HG03469 (cell line): ENCODE measurements around the gene KNSTRN.
A peak's percentile ranks its signal among the peaks of the same experiment; 100 is the strongest.

Experiments
- ATAC-seq: cut with Tn5 transposase; IDR thresholded peaks from one replicate; pipeline ENCODE4 v1.9.1; 2021; ENCODE audit warnings: mild to moderate bottlenecking, moderate library complexity, moderate number of reproducible peaks; ENCODE audit not compliant: unreplicated experiment

The KNSTRN gene

DNA sequence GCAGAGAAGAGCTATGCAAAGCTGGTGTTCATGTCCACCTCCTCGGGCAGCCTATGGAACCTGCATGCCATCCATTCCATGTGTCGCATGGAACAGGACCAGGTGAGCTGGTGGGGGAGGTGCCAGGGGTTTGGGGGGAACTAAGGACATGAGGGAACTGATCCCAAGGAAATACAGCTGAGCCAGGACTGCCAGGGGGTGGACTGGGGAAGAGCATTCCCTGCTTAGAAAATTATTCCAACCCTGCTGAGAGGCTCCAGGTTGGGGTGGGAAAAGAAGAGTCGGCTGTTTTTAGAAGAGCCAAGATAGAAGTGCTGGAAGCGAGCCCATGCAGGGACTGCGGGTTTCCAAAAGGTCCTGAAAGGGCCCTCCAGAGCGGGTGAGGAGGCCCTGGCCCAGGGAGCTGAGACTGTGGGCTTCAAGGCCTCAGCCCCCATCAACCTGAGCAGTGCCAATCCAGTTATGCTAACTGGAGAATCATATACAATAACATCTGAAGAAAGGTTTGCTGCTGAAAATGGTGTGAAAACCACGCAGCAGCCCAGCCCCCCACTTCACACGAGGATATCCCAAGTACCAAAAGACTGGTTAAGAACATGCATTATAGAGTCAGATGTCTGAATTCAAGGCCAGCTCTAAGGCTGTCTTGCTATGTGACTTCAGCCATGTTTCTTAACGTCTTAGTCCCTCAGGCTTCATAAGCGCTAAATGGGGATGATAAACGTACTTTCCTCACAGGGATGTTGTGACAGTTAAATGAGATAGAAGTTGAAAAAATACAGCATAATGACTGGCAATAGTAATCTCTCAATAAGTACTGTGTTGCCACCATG, 16.7 kb upstream of the KNSTRN start:
- no peak for ATAC-seq

DNA sequence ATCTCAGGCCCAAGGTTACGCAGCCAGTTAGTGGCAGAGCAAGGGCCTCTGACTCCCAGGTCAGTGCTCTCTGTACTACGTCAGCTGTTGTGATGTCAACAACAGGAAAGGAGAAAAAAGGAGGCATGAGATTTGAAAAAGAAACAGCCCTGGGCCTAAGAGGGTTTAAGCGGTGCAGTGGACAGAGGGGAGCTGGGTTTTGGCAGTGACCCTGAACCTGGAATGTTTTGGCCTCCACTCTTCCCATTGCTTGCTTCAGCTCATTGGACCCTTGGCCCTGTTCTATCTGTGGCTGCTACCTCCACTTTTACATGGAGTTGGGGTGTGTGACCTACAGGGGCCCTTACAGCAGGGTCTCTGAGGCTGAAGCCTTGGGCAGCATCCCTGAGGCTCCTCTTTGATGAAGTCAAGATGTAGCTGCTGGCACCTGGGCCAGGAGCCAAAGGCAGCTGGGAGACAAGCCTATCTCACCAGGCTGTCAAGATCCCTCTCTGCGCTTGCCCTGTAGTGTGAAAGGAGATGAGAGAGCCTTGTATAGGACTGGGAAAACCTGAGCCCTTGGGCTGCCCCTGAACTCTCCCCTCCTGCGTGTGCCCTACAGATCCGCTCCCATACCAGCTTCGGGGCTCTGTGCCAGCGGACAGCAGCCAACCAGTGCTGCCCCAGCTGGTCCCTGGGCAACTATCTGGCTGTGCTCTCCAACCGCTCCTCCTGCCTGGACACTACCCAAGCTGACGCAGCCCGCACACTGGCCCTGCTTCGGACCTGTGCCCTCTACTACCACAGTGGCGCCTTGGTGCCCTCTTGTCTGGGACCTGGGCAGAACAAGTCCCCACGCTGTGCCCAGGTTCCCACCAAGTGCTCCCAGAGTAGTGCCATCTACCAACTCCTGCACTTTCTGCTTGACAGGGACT, 15.8 kb upstream of the KNSTRN start:
- no peak for ATAC-seq

DNA sequence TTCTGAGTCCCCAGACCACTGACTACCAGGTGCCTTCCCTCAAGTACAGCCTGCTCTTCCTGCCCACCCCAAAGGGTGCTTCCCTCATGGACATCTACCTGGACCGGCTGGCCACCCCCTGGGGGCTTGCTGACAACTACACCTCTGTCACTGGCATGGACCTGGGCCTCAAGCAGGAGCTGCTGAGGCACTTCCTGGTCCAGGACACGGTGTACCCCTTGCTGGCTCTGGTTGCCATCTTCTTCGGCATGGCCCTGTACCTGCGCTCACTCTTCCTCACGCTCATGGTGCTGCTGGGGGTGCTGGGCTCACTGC, 15.2 kb upstream of the KNSTRN start:
- no peak for ATAC-seq

DNA sequence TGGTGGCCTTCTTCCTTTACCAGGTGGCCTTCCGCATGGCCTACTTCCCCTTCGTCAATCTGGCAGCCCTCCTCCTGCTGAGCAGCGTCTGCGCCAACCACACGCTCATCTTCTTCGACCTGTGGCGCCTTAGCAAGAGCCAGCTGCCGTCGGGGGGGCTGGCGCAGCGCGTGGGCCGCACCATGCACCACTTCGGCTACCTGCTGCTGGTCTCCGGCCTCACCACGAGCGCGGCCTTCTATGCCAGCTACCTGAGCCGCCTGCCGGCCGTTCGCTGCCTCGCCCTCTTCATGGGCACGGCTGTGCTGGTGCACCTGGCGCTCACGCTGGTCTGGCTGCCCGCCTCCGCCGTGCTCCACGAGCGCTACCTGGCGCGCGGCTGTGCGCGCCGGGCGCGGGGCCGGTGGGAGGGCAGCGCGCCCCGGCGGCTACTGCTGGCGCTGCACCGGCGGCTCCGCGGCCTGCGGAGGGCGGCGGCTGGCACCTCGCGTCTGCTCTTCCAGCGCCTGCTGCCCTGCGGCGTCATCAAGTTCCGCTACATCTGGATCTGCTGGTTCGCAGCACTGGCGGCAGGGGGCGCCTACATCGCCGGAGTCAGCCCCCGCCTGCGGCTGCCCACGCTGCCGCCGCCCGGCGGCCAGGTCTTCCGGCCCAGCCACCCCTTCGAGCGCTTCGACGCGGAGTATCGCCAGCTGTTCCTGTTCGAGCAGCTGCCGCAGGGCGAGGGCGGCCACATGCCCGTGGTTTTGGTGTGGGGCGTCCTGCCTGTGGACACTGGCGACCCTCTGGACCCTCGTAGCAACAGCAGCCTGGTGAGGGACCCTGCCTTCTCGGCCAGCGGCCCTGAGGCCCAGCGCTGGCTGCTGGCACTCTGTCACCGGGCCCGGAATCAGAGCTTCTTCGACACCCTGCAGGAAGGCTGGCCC, 14.6 kb upstream of the KNSTRN start:
- ATAC-seq, result peak; percentile 69

DNA sequence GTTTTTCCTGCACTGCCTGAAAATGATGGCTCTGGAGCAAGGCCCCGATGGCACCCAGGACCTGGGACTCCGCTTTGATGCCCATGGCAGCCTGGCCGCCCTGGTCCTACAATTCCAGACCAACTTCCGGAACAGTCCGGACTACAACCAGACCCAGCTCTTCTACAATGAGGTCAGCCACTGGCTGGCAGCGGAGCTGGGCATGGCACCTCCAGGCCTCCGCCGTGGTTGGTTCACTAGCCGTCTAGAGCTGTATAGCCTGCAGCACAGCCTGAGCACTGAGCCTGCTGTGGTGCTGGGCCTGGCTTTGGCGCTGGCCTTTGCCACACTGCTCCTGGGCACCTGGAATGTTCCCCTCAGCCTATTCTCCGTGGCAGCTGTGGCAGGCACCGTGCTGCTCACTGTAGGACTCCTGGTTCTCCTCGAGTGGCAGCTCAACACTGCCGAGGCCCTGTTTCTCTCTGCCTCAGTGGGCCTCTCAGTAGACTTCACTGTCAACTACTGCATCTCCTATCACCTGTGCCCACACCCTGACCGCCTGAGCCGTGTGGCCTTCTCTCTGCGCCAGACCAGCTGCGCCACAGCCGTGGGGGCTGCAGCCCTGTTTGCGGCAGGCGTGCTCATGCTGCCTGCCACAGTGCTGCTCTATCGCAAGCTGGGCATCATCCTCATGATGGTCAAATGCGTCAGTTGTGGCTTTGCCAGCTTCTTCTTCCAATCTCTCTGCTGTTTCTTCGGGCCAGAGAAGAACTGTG, 13.6 kb upstream of the KNSTRN start:
- no peak for ATAC-seq

DNA sequence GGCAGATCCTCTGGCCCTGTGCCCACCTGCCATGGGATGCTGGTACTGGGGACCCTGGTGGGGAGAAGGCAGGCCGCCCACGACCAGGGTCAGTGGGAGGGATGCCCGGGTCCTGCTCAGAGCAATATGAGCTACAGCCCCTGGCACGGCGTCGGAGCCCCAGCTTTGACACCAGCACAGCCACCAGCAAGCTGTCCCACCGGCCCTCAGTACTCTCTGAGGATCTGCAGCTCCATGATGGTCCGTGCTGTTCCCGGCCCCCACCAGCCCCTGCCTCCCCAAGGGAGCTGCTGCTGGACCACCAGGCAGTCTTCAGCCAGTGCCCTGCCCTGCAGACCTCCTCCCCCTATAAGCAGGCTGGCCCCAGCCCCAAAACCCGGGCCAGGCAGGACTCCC, 13.0 kb upstream of the KNSTRN start:
- ATAC-seq, result no peak

DNA sequence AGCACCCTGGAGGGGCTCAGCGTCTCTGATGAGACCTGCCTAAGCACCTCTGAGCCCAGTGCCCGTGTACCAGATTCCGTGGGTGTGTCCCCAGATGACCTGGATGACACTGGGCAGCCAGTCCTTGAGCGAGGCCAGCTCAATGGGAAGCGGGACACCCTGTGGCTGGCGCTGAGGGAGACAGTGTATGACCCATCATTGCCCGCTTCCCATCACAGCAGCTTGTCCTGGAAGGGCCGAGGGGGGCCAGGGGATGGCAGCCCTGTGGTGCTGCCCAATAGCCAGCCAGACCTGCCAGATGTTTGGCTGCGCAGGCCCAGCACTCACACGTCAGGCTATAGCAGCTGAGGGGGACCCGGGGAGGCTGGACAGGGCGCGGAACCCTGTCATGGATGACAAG, 12.6 kb upstream of the KNSTRN start:
- ATAC-seq, result no peak

DNA sequence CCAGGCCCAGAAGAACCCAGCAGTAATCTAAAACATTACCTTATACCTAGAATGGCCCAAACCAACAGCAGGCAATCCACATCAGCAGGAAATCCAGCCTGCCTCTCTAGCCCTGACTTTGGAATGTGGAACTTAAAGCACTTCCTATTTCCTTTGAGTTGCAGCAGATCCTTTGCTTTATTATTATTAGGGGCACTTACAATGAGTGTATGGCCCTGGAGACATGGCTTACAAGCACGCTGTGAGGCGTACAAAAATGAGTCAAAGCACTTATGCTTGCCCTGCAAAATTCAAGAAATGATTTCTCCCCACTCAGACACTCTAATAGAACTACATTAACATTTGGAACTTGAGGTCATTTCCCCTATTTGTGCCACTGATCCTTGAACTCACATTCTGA, 9.5 kb upstream of the KNSTRN start:
- ATAC-seq, result no peak

DNA sequence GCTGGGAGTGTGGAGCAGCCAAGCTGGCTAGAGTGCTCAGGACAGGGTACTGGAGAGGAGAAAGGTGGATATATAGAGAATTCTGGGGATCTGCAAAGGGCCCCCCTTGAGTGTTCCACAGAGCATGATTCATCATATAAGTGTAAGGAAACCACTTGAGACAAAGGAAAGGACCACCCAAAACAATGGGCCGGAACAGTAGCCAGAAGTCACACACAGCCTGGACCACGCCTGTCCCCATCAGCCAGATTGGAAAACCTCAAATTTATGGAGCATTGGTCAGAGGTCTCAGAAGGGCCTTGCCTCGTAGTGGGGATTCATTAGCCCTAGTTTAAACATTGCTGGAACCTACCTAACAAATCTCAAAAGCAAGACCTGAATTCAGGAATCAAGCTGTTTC, 4.9 kb upstream of the KNSTRN start:
- no peak for ATAC-seq

DNA sequence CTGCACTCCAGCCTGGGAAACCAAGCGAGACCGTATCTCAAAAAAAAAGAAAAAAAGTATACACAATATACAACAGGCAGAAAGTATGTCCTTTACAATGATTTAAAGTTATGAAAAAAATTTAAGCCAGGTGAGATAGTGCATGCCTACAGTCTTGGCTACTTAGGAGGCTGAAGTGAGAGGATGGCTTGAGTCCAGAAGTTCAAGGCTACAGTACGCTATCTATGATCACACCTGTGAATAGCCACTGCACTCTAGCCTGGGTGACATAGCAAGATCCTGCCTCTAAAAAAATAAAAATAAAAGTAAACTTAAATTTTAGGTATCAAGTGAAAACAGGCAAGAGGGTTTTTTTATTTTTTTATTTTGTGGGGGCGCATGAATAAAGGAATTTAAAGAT, 3.1 kb upstream of the KNSTRN start:
- ATAC-seq, result no peak

DNA sequence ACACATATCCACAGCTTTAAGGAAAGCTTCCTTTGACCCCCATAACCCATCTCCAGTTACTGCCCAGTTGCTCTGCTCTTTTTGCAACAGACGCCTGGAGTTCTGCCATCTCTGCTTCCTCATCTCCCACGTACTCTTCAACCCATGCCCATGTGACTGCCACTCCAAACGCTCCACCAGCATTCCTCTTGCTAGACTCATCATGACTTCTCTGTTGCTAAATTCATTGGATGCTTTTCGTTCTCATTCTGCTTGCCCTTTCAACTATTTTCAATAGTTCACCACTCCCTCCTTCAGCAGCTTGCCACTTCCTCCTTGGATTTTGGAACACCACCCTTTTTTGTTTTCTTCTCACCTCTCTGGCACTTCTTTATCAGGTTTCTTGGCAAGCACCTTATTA, 2.7 kb upstream of the KNSTRN start:
- no peak for ATAC-seq

DNA sequence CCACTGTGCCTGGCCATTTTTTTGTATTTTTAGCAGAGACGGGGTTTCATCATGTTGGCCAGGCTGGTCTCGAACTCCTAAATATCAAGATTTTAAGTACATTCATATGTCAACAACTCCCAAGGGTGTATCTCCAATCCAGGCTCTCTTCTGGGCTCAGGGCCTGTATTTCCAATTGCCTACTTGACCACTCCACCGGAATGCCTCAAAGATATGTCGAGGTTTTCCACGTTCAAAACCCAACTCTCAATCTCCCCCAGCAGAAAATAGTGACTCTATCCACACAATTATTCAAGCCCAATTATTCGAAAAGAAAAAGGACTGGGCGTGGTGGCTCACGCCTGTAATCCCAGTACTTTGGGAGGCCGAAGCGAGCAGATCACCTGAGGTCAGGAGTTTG, 1.9 kb upstream of the KNSTRN start:
- ATAC-seq, result no peak

DNA sequence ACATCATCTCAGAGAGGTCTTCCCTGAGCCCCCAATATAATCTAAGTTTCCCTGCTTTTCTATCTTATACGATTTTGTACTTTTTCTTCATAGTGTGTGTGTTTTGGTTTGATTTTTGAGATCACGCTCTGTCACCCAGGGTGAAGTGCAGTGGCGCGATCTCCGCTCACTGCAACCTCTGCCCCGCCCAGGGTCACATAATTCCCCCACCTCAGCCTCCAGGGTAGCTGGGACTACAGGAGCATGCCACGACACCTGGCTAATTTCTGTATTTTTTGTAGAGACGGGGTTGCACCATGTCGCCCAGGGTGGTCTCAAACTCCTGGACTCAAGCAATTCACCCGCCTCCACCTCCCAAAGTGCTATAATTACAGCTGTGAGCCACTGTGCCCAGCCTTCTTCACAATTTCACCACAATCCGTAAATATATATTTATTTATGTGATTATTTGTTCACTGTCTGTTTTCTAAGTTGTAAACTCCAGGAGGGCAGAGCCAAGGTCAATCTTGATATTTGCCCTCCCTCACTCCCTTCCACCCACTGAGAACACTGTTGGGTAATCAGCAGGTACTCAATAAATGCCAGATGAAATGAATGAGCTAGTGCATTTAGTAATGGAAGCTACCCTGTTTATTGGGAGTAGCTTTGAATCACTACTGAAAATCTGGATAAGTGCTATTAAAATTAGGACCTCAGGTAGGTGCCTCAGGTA, 547 bp upstream of the KNSTRN start:
- no peak for ATAC-seq

DNA sequence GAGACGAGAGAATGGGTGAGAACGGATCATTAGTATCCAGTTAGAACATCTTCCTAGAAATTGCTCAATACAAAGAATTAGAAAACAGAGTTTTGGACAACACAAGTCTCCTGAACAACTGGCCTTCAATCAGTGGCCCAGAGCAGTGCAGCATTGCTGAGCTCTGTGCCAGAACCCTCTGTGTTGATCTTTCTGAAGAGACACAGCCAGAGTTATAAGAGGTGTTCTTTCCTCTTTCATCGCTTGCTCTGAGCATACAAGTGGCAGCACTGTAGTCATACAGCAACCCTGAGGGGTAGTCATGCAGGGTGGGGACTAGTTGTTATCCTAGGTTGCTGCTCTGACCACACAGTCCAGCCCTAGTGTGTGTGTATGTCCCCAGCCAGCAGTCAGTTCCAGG, 4.0 kb downstream of the KNSTRN start:
- ATAC-seq, result no peak

DNA sequence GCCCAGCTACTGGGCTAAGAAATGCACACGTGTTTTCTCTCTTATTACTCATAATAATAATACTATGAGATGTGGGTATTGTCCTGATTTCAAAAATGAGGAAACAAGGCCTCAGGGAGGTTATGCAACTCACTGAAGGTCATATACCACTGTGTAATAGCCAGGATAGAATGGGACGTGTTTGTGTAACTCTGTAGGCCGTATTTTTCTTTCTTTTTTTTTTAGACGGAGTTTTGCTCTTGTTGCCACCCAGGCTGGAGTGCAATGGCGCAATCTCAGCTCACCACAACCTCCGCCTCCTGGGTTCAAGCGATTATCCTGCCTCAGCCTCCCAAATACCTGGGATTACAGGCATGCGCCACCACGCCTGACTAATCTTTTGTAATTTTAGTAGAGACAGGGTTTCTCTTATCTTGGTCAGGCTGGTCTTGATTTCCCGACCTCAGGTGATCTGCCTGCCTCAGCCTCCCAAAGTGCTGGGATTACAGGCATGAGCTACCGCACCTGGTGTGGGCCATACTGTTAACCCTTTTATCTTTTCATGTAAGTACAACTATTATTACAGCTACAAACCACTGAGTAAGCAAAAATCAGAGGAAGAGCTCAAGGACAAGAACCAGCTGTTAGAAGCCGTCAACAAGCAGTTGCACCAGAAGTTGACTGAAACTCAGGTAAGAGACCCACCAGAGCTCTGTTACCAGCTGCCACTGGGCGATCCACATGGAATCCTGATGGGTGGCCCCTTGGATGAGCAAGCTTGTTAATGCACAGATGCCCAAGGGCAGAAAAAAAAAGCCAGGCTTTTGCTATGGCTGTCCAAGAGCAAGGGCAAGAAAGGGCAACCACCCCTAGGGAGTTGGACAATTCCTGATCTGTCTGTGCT, 6.7 kb downstream of the KNSTRN start:
- no peak for ATAC-seq

DNA sequence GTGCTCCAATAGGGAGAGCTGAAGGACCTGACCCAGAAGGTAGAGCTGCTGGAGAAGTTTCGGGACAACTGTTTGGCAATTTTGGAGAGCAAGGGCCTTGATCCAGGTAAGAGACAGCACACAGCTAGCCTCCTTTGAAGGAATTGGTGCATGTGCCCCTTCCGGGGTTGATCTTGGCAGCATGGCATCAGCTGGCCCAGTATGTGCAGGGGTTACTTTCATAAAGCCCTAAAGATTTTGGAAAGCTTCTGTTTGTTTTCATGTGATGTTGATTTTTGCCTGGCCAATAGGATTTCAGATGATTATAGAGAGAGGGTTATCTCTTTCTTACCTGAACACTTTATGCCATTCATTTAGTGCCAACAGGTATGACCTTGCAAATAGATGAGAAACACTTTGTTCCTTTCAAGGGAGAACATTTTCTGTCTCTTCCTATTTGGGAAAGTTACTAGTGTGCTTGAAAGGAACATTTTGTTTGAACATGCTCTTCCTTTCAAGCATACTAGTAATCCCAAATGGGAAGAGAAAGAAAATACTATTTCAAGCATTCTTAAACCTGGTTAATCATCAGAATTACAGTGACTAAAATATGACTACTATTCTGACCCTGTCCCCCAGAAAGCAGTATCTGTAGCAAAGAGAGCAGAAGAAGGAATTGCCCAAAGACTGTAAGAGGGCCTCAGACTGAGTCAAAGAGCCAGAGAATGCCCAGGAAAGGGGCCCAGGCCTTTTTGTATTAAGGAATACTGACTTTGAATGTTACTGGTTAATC, 7.5 kb downstream of the KNSTRN start:
- ATAC-seq, result no peak

DNA sequence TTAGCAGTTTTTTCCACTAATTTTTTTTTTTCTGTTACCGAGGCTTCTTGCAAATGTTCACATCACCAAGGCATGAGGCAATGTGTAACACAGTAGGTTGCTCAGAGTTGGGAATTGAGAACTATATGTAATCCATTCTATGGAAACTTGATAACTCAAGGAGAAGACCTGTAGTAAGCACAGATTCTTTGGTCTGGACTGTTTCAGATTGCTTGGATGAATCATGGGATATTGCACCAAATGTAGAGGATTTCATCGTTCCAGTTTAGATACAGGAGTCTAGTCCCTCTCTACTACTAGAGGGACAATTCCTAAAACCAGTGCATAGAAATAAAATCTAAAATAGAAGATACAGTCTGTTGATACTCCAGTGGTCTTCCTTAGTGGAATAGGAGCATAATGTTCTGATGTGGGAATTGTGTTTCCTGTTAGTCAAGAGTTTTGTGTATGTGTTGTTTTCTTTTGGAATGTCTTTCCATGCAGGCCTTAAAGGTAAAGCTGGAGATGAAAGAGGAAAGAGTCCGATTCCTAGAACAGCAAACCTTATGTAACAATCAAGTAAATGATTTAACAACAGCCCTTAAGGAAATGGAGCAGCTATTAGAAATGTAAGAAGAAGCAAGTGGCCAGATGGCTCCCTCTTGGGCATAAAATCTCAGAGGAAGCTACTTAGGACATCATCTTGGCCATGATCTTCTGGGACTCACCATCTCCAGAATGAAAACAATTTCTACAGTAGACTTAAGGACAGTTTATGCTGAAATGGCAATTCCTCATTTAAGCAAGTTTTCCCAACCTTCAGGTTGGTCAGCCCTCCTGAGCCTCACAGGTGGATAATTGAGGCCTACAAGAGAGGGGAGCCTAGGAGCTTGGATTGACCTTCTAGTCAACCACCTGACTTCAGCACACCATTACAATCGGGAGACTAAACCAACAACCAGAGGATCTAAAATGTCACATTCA, 10.7 kb downstream of the KNSTRN start:
- ATAC-seq, result no peak
